C4-2B (cell line): ENCODE measurements around the gene TMEM134.

Source experiments
- CTCF ChIP-seq: fragments of 450-650 bp; conservative IDR thresholded peaks from 2 replicates; pipeline ENCODE4 v1.5.1; 2017; ENCODE audit warnings: mild to moderate bottlenecking
- ZFX ChIP-seq: fragments of 450-650 bp; IDR thresholded peaks from 2 replicates; pipeline ENCODE4 v1.6.1; 2017

- TF ChIP-seq CTCF (no peak), ZFX (no peak)
These were observed 15.0 kb downstream of the TMEM134 start for GRCh38 chr11:67453816-67454732.
